MG63 (cell line): Measurements from ENCODE around the gene DYNLL2. TPM values are rescaled to one million over a fixed set of nuclear protein-coding genes. Genes with fewer than 3 reads are reported as not detected.
"Not testable (repeated sequence)": the region's sequence is repeated elsewhere in the genome, so short reads cannot be mapped to it uniquely, and the experiment has no call there.

Experiments
- DNase-seq: peaks from one replicate; pipeline ENCODE4 v3.0.0-alpha.2; 2020
- H3K27me3 ChIP-seq: fragments of 250-450 bp; sonication (Bioruptor Pico); 2 replicates; pipeline ENCODE4 v1.5.1; 2020; ENCODE audit warnings: mild to moderate bottlenecking, moderate library complexity
- H3K36me3 ChIP-seq: fragments of 250-450 bp; sonication (Bioruptor Pico); 2 replicates; pipeline ENCODE4 v1.5.1; 2020; ENCODE audit warnings: mild to moderate bottlenecking, moderate library complexity
- H3K4me3 ChIP-seq: fragments of 250-450 bp; sonication (Bioruptor Pico); 2 replicates; pipeline ENCODE4 v1.5.1; 2020; ENCODE audit warnings: mild to moderate bottlenecking, moderate library complexity
- H3K9me3 ChIP-seq: fragments of 250-450 bp; sonication (Bioruptor Pico); 2 replicates; pipeline ENCODE4 v1.5.1; 2020; ENCODE audit warnings: mild to moderate bottlenecking, moderate library complexity
- total RNA-seq: library from RNA; depleted of rRNA; stranded (reverse); fragments of >200 nt; shearing (Covaris generic); gene quantifications from 2 replicates; pipeline ENCODE4 v1.2.3, GENCODE V29; 2014; ENCODE audit warnings: low replicate concordance; rRNA removed

DYNLL2 gene
- total RNA-seq, 1 experiment from 2014 or later, result 10.2 TPM

GRCh38 chr17:58119491-58119890 is 36.3 kb downstream of the DYNLL2 start:
- no peak for DNase-seq
- no peaks in the 10 kb centered on the region for H3K36me3 ChIP-seq
- peaks cover 13% of the 10 kb centered on the region for H3K27me3 ChIP-seq
- H3K4me3 ChIP-seq, result no peak overlapping the region
- H3K9me3 ChIP-seq, result no peaks in the 10 kb centered on the region

GRCh38 chr17:58120195-58120822 is 37.1 kb downstream of the DYNLL2 start:
- no peaks in the 10 kb centered on the region for H3K36me3 ChIP-seq
- H3K4me3 ChIP-seq, result no peak overlapping the region
- H3K9me3 ChIP-seq, result no peaks in the 10 kb centered on the region
- peaks cover 21% of the 10 kb centered on the region for H3K27me3 ChIP-seq
- peak; percentile 7 for DNase-seq

GRCh38 chr17:58121925-58122324 is 38.7 kb downstream of the DYNLL2 start:
- Histone ChIP-seq H3K9me3 (no peaks in the 10 kb centered on the region), H3K27me3 (peaks cover 33% of the 10 kb centered on the region), H3K36me3 (no peaks in the 10 kb centered on the region), H3K4me3 (no peak overlapping the region)
- DNase-seq, result peak; percentile 53

GRCh38 chr17:58127846-58128245 is 44.6 kb downstream of the DYNLL2 start:
- H3K27me3 ChIP-seq, result peaks cover 56% of the 10 kb centered on the region
- no peak for DNase-seq
- H3K9me3 ChIP-seq, result no peaks in the 10 kb centered on the region
- no peak overlapping the region for H3K4me3 ChIP-seq
- H3K36me3 ChIP-seq, result no peaks in the 10 kb centered on the region

- peaks cover 40% of the 10 kb centered on the region for H3K27me3 ChIP-seq
- not testable (repeated sequence) for H3K4me3 ChIP-seq, DNase-seq, H3K9me3 ChIP-seq, H3K36me3 ChIP-seq
Measured at GRCh38 chr17:58132697-58133096, 49.5 kb downstream of the DYNLL2 start.

- no peaks in the 10 kb centered on the region for H3K9me3 ChIP-seq
- H3K4me3 ChIP-seq, result no peak overlapping the region
- peaks cover 47% of the 10 kb centered on the region for H3K27me3 ChIP-seq
- no peaks in the 10 kb centered on the region for H3K36me3 ChIP-seq
- peak; percentile 7 for DNase-seq
Measured at GRCh38 chr17:58136669-58137279, 53.6 kb downstream of the DYNLL2 start.

GRCh38 chr17:58141505-58141904 is 58.3 kb downstream of the DYNLL2 start:
- no peaks in the 10 kb centered on the region for H3K36me3 ChIP-seq
- H3K4me3 ChIP-seq, result no peak overlapping the region
- DNase-seq, result no peak

GRCh38 chr17:58143335-58143734 is 60.1 kb downstream of the DYNLL2 start:
- peaks cover 25% of the 10 kb centered on the region for H3K9me3 ChIP-seq
- not testable (repeated sequence) for H3K36me3 ChIP-seq, H3K4me3 ChIP-seq, DNase-seq
- peaks cover 23% of the 10 kb centered on the region for H3K27me3 ChIP-seq

More at GRCh38 chr17:58141505-58141904, 58.3 kb downstream of the DYNLL2 start:
- peaks cover 21% of the 10 kb centered on the region for H3K9me3 ChIP-seq
- H3K27me3 ChIP-seq, result peaks cover 32% of the 10 kb centered on the region

- H3K27me3 ChIP-seq, result peaks cover 14% of the 10 kb centered on the region
- no peak for DNase-seq
- H3K4me3 ChIP-seq, result no peak overlapping the region
- no peaks in the 10 kb centered on the region for H3K36me3 ChIP-seq
- peaks cover 25% of the 10 kb centered on the region for H3K9me3 ChIP-seq
Measured at GRCh38 chr17:58144801-58145200, 61.6 kb downstream of the DYNLL2 start.

Other genes starting within 250 kb of the DYNLL2 start
- 34.0 and 52.0 TPM in 2 replicates for gene MRPS23, start 233.4 kb upstream of the DYNLL2 start, total RNA-seq
- 3.0 and 10.2 TPM in 2 replicates for gene CUEDC1, start 128.0 kb upstream of the DYNLL2 start, total RNA-seq
- gene VEZF1, start 95.2 kb upstream of the DYNLL2 start, total RNA-seq, result 30.6 and 54.3 TPM in 2 replicates
- gene SRSF1, start 76.2 kb upstream of the DYNLL2 start, total RNA-seq, result 402 and 601 TPM in 2 replicates
- not detected in 2 replicates for gene OR4D1, start 65.0 kb downstream of the DYNLL2 start, total RNA-seq
- gene OR4D2, start 83.6 kb downstream of the DYNLL2 start, total RNA-seq, result not detected in 2 replicates
- gene EPX, start 109.3 kb downstream of the DYNLL2 start, total RNA-seq, result not detected in 2 replicates
- gene MKS1, start 135.8 kb downstream of the DYNLL2 start, total RNA-seq, result 16.8 and 27.4 TPM in 2 replicates
- gene LPO, start 155.2 kb downstream of the DYNLL2 start, total RNA-seq, result not detected in 2 replicates
- not detected in 2 replicates for gene MPO, start 197.5 kb downstream of the DYNLL2 start, total RNA-seq
- gene TSPOAP1, start 245.4 kb downstream of the DYNLL2 start, total RNA-seq, result 7.0 and 31.1 TPM in 2 replicates